Calu3 (cell line): Measurements from ENCODE around the gene UBE2J1. TPM values are rescaled to one million over a fixed set of nuclear protein-coding genes. Genes with fewer than 3 reads are reported as not detected.

Experiments used
- BruUV-seq: library from RNA; stranded (reverse); fragments of 400-500 nt; replicated peaks from 2 replicates; lab custom pipeline; 2021; lab: Mats Ljungman, UMichigan
- CTCF ChIA-PET: fragments of 300-600 bp; sonication (Branson Sonifier 250); formaldehyde crosslinking; loops from one replicate; lab custom pipeline; 2022; ENCODE audit warnings: antibody characterized with exemption; lab: Charles Lee
- DNase-seq: peaks from one replicate; pipeline ENCODE4 v3.0.0; 2022
- H3K27ac Mint-ChIP-seq: one replicate; pipeline ENCODE4 v1.8.0; 2022; ENCODE audit warnings: mixed read lengths; ENCODE audit not compliant: unreplicated experiment
- H3K27me3 Mint-ChIP-seq: one replicate; pipeline ENCODE4 v1.8.0; 2022; ENCODE audit warnings: mixed read lengths; ENCODE audit not compliant: unreplicated experiment
- H3K36me3 Mint-ChIP-seq: one replicate; pipeline ENCODE4 v1.8.0; 2022; ENCODE audit warnings: mild to moderate bottlenecking, moderate library complexity, mixed read lengths; ENCODE audit not compliant: insufficient read depth, unreplicated experiment
- H3K4me1 Mint-ChIP-seq: one replicate; pipeline ENCODE4 v1.8.0; 2022; ENCODE audit warnings: mild to moderate bottlenecking, low read depth, mixed read lengths; ENCODE audit not compliant: unreplicated experiment
- H3K4me3 Mint-ChIP-seq: one replicate; pipeline ENCODE4 v1.8.0; 2022; ENCODE audit warnings: mild to moderate bottlenecking, low read depth, moderate library complexity, mixed read lengths; ENCODE audit not compliant: unreplicated experiment
- H3K9me3 Mint-ChIP-seq: one replicate; pipeline ENCODE4 v1.8.0; 2022; ENCODE audit warnings: low read depth, mixed read lengths; ENCODE audit not compliant: unreplicated experiment
- CTCF ChIP-seq: fragments of 200-600 bp; IDR thresholded peaks from one replicate; pipeline ENCODE4 v1.8.0; 2022; ENCODE audit warnings: antibody characterized with exemption; ENCODE audit not compliant: unreplicated experiment
- intact Hi-C: fragments of 100-400 bp; cut with micrococcal nuclease; formaldehyde crosslinking; loops from one replicate; pipeline ENCODE4 v1.10.0; 2022; ENCODE audit not compliant: unreplicated experiment
- total RNA-seq: library from RNA; stranded (reverse); gene quantifications from 2 replicates; pipeline ENCODE4 v1.2.3, GENCODE V29; 2022

UBE2J1 gene
- total RNA-seq, 1 experiment from 2014 or later, result 18.7 TPM

- intact Hi-C loops, result no loop called here
- BruUV-seq, result no TSS peak
- Mint-ChIP-seq H3K27ac (no peak overlapping the region), H3K4me3 (no peak overlapping the region), H3K9me3 (no peaks in the 10 kb centered on the region), H3K36me3 (peaks cover 23% of the 10 kb centered on the region), H3K27me3 (no peaks in the 10 kb centered on the region), H3K4me1 (peaks cover 55% of the 10 kb centered on the region)
- CTCF ChIA-PET, result no interaction called here
- DNase-seq, result no peak
- TF ChIP-seq CTCF, result no peak
These were observed 4.7 kb downstream of the UBE2J1 start for GRCh38 chr6:89347825-89348224.

GRCh38 chr6:89346433-89346832 is 6.1 kb downstream of the UBE2J1 start:
- no peak overlapping the region for H3K4me3 Mint-ChIP-seq
- CTCF ChIA-PET, result no interaction called here
- no peak for TF ChIP-seq CTCF
- BruUV-seq, result no TSS peak
- intact Hi-C loops, result no loop called here
- peaks cover 55% of the 10 kb centered on the region for H3K4me1 Mint-ChIP-seq
- H3K27me3 Mint-ChIP-seq, result no peaks in the 10 kb centered on the region
- DNase-seq, result no peak
- peaks cover 12% of the 10 kb centered on the region for H3K36me3 Mint-ChIP-seq
- no peak overlapping the region for H3K27ac Mint-ChIP-seq
- no peaks in the 10 kb centered on the region for H3K9me3 Mint-ChIP-seq

GRCh38 chr6:89339565-89339964 is 13.0 kb downstream of the UBE2J1 start:
- BruUV-seq, result no TSS peak
- no peak for TF ChIP-seq CTCF
- Mint-ChIP-seq H3K4me1 (peaks cover 6% of the 10 kb centered on the region), H3K4me3 (no peak overlapping the region), H3K9me3 (no peaks in the 10 kb centered on the region), H3K27ac (no peak overlapping the region), H3K36me3 (peaks cover 15% of the 10 kb centered on the region), H3K27me3 (no peaks in the 10 kb centered on the region)
- CTCF ChIA-PET, result no interaction called here
- intact Hi-C loops, result no loop called here
- no peak for DNase-seq

- no peaks in the 10 kb centered on the region for H3K4me1 Mint-ChIP-seq
- BruUV-seq, result no TSS peak
- TF ChIP-seq CTCF, result no peak
- H3K27ac Mint-ChIP-seq, result no peak overlapping the region
- no peaks in the 10 kb centered on the region for H3K27me3 Mint-ChIP-seq
- CTCF ChIA-PET, result no interaction called here
- H3K9me3 Mint-ChIP-seq, result no peaks in the 10 kb centered on the region
- H3K4me3 Mint-ChIP-seq, result no peak overlapping the region
- intact Hi-C loops, result no loop called here
- H3K36me3 Mint-ChIP-seq, result peaks cover 10% of the 10 kb centered on the region
- DNase-seq, result no peak
These were observed 17.4 kb downstream of the UBE2J1 start for GRCh38 chr6:89335164-89335563.
